ENCODE results near the gene CLCN7.

The CLCN7 gene

DNA sequence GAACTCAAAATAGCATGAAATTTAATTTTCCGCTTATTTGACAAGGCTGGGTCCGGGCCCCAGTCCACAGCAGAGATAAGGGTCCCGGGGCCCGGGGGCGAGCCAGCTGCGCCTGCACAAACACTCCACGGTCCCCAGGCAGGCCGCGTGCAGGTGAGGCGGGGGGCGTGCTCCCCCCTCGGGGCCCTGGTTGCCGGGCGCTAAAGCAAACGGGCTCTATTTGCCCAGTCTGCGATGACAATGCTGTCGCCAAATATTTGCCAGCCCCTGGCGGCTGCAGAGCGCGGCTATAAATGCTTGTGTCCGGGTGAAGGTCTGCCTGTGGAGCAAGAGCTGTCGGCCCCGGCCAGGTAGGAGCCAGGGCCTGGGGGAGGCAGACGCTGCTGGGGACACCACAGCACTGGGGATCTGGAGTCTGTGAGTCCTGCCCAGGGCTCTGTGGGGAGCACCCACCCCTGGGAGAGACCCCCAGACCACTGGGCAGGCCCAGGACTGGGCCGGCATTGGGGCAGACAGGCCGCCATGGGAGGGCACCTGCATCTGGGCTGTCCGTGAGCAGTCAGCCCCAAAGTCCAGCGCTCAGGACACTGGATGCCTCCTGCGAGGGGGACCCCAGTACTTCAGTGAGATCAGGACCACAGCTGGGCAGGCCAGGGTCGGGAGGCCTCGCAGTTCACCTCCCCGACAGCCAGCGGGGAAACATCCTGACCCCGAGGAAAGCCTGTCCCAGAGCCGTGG is 43.9 kb downstream of the CLCN7 start, which contains the start of gene PERCC1:
TSS of gene PERCC1 (plus strand) at position 320 of the 738 bp plus-strand sequence. CDS start 1,516 bp downstream, outside the sequence.
- no peak for DNase-seq (ENCODE audit: low spot score)

- no peak for DNase-seq (ENCODE audit: low spot score)
Observed at GRCh38 chr16:1430214-1430758, 44.5 kb downstream of the CLCN7 start.

DNA sequence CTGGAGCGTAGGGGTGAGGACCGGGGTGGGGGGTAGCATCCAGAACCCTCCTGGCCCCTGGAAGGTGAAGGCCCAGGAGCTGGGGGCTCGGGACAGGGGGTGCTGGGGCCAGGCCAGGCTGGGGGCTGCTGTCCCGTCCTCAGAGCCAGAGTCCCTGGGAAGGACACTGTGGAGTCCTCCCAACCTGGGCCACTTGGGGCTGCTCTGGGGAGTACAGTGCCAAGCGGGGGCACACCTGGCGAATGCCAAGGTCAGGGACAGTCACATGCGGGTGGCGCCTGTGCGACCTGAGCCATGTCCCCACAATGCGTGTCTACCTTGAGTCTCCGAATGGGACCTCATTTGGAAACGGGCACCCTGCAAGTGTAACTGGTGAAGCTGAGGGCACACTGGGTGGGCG is 45.2 kb downstream of the CLCN7 start:
- DNase-seq (ENCODE audit: low spot score), result no peak

DNA sequence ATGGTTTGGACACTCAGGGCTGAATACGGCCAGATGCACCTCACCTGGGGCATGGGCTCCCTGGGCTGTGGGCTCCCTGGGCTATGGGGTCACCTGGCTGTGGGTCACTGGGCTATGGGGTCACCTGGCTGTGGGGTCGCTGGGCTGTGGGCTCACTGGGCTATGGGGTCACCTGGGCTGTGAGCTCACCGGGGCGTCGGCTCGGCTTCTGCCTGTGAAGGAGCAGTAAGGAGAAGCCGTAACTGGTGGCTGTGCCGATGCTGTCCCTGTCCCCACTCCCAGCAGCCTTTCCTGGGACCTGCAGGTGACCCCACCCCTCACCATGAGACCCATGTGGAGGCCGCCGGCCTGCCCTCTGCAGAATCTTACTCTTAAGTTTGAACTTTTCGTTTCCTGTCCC is 45.8 kb downstream of the CLCN7 start:
- DNase-seq (ENCODE audit: low spot score), result no peak

DNA sequence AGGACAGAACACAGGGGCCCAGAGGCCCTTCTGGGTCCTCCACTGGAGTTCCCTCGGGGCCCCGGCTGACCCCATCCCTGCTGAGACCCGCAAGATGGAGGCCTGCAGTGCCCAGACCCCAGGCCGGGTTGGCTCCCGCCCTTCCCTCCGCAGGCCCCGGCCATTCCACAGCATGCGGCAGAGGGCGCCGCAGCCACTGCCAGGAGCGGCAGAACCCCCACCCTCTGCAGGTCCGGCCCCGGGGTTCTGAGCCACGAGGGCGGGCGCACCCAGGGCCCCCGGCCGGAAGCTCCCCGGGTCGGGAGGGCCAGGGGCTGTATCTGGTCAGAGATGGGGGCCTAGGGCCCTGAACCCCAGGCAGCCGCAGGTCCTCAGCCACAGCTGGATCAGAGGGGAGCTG is 46.3 kb downstream of the CLCN7 start:
- peak; percentile 26 for DNase-seq (ENCODE audit: low spot score)

GRCh38 chr16:1427473-1428461 is 47.1 kb downstream of the CLCN7 start:
- no peak for DNase-seq (ENCODE audit: low spot score)

DNA sequence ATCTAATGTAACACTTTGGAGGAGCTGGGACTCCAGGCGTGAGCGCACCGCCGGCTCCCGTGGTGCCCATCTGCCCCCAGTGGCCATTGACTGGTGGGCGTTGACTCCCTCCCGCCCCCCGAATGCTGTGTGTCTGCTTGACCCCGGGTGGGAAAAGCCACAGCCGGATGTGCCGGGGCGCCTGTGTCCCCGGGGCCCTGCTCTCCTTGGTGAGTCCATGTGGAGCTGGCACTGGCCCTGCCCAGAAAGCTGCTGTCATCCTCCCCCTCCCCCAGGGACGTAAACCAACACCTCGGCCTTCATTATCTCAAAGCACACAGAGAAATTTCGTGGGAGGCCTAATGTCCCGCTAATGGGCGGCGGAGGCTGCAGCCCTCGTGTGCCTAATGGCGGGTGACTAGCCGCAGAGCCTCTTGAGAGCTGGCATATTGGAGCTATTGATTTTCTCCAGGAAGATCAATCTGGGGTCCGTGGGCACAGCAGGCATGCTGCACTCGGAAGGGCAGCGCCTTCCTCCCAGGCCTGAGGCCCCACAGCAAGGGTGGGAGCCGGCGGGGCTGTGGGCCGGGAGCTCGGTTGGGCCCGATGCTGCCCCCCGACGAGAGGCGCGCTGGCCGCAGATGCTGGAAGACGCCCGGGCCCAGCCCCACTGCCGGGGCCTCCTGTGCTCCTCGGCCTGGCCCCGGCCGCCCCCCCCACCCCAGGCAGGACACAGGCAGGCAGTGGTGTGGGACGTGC is 47.9 kb downstream of the CLCN7 start:
- no peak for DNase-seq (ENCODE audit: low spot score)

DNA sequence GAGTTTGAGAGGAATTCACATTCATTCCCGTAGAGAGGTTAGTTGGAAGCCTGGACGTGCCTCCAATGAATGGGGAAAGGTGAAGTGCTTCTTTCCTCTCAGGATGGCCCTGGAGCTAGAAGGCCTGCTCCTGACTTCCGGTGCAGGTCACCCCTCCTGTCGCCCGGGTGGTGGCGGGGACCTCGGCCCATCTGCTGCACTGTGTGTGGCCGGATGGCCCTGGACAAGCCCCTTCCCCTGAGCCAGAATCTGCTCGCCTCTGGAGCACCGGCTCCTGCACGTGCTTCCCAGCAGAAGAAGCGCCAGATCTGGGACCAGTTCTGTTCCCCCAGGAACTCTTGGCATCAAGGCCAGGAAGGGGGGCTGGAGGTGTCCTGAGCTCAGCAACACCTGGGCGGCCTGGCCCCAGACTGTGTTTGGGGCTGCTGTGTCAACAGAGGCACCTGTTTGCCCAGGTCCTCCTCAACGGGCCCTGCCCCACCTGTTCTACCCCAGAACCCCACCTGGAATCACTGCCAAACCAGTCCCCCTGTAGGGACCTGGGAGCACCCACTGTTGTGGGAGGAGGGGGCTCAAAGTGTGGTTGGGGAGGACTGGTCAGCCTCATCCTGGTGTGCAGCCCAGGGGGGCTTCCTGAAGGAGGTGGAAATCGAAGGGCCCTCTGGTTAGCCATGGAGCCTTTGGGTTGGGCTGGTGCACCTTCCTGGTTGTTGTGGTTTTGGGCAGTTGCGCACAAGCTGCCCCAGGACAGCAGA is 49.0 kb downstream of the CLCN7 start:
- no peak for DNase-seq (ENCODE audit: low spot score)

- no peak for DNase-seq (ENCODE audit: low spot score)
Observed at GRCh38 chr16:1424028-1424427, 50.8 kb downstream of the CLCN7 start.

- DNase-seq (ENCODE audit: low spot score), result no peak
Observed at GRCh38 chr16:1422076-1422475, 52.8 kb downstream of the CLCN7 start.

- no peak for DNase-seq (ENCODE audit: low spot score)
Observed at GRCh38 chr16:1420111-1420539, 54.7 kb downstream of the CLCN7 start.

DNA sequence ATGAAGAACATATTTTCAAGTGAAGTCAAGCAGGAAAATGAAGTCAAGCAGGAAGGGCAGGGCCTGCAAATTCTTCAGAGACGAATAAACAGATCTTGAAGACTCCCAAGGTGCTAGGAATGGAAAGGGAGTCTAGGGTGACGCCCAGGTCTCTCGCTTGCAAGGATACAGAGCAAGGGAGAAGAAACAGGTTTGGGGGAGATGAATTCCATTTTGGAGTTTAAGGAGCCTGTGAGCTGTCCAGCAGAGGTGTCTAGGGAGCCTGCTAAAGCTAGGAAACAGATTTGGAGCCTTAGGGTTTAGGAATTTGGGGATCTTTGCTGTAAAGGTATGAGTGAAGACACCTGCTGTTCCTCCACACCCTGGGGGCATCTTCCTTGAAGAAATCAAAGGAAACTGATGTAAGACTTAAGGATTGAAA is 58.3 kb downstream of the CLCN7 start:
- no peak for DNase-seq (ENCODE audit: low spot score)

DNA sequence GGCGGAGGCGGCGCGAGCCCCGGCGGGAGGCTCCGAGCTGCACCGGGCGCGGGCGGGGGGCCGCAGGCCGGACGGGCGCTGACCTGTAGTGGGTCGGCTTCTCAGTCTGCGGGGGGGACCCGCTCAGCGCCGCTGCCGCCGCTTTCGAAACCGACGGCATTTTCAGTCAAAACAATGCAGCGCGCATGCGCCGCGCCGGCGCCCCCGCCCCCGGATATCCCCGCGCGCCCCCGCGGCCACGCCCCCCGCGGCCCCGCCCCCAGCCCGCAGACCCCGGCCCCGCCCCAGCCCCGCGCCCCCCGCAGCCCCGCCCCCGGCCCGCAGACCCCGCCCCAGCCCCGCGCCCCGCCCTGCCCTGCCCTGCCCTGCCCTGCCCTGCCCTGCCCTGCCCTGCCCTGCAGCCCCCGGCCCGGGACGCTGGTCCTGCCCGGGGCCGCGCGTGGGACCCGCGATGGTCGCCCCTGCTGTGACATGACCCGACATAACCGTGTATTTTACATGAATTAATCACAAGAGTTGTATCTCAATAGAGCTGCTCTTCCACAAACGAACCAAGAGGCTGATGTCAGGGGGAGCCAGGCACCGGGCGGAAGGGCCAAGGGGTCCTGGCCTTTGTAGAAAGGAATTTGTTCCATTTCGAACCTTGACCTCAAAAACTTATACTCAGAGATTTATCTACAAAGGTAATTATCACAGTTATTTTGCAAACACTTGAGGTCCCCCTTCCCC is 60.1 kb downstream of the CLCN7 start, which contains the start of gene UNKL:
TSS of gene UNKL (minus strand) at position 173 of the 729 bp plus-strand sequence. CDS start at position 160, 13 bp downstream.
- DNase-seq (ENCODE audit: low spot score), result peak; percentile 84

GRCh38 chr16:1413684-1414531 is 60.9 kb downstream of the CLCN7 start:
- peak; percentile 57 for DNase-seq (ENCODE audit: low spot score)

- DNase-seq (ENCODE audit: low spot score), result no peak
Observed at GRCh38 chr16:1412847-1413246, 62.0 kb downstream of the CLCN7 start.

DNA sequence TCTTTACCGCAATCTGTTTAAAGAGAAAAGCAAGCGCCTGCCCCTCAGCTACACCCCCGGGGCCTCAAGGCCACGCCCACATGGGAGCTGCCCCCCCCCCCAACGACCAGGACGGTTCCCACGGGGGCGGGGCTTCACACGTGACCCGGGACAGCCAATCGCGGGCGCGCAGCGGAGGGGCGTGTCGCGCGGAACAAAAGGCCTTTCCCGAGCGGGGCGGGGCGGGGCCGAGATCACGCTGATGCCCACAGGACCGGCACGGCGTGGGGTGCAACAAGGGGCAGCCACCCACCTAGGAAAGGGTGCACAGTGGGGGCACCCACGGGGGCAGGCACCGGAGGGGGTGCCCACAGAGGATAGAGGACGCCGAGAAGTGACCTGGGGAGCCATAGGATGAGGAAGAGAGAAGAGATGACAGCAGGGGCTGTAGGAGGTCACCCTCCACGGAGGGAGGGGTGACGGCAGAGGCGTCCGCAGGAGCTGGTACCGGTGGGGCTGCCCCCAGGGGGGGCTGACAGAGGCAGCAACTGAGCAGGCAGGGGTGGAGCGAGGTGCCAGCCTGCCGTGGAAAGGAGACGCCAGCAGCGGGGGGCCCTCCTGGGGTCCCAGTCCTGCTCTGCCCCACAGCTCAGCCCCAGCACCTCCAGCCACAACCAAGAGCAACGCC is 66.5 kb downstream of the CLCN7 start:
- DNase-seq (ENCODE audit: low spot score), result peak; percentile 93

DNA sequence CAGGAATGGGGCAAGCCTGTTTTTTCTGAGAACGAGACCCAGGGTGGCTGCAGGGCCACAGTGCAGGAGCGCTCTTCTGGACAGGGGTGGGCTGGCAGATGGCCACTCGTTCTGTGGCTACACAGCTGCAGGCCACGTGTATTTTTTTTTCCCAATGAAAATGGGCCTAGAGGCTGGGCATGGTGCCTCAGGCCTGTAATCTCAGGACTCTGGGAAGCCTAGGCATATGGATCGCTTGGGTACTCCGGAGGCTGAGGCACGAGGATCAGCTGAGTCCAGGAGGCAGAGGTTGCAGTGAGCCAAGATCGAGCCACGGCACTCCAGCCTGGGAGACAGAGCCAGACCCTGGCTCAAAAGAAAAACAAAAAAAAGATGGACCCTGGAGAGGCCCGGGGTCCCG is 67.1 kb downstream of the CLCN7 start:
- DNase-seq (ENCODE audit: low spot score), result no peak

DNA sequence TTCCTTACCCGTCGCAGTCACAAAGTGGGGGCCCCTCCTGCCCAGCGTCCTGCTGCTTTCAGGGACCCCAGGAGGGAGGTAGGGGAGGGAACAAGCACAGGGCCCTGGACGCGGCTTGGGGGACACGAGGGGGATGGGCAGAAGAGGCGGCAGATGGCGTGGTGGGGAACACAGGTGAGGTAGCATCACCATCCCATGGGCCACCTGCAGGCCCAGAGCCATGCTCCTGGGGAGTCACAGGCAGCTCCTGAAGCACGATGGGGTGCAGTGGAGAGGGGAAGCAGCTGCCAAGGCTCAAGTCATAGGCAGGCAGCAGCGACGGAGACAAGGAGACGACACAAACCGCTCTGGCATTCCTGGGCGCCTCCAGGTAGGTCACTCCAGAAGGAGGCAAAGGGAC is 71.1 kb downstream of the CLCN7 start:
- no peak for DNase-seq (ENCODE audit: low spot score)

DNA sequence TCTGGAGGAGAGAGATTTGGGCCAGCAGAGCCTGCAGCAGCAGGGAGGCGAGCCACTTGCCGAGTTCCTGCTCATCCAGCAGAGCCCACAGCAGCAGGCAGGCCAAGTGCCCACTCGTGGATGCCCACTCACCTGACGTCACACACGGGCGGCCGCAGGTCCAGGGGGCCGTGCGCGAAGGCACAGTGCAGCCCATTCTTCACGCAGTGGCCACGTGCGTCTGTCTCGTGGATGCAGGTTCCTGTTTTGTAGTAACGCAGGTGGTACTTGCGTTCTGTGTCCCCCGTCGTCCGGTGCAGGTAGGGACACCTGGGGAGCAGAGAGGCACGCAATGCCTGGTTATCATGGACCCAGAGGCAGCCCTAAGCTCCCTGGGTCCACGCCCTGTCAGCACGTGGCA is 71.8 kb downstream of the CLCN7 start:
- DNase-seq (ENCODE audit: low spot score), result no peak
